ENCODE results near the gene ZNF146. TPM values are rescaled to one million over a fixed set of nuclear protein-coding genes. Genes with fewer than 3 reads are reported as not detected.

Gene ZNF146
- total RNA-seq, 1 donor from 2014 or later = 161 TPM

- no peak for TF ChIP-seq CTCF (IDR thresholded peaks at IDR 0.05; ENCODE audit: insufficient read depth, low read length, severe bottlenecking)
- peak; percentile 86 for FAIRE-seq
- H3K36me3 ChIP-seq (ENCODE audit: control insufficient read depth, insufficient read depth, low read length) = no peaks in the 10 kb centered on the region
- no peaks in the 10 kb centered on the region for H3K27me3 ChIP-seq (ENCODE audit: control insufficient read depth, insufficient read depth, low read length)
- H3K4me3 ChIP-seq (ENCODE audit: low read depth, low read length) = no peak overlapping the region
- no peak for DNase-seq (ENCODE audit: low read depth)
Observed at GRCh38 chr19:36255316-36255715, 40.4 kb downstream of the ZNF146 start.

- FAIRE-seq = no peak
- no peaks in the 10 kb centered on the region for H3K27me3 ChIP-seq (ENCODE audit: control insufficient read depth, insufficient read depth, low read length)
Observed at GRCh38 chr19:36256064-36256463, 41.2 kb downstream of the ZNF146 start.

GRCh38 chr19:36256853-36257519 lies 42.1 kb downstream of the ZNF146 start:
- no peak for TF ChIP-seq CTCF (IDR thresholded peaks at IDR 0.05; ENCODE audit: insufficient read depth, low read length, severe bottlenecking)
- Histone ChIP-seq H3K27me3 (ENCODE audit: control insufficient read depth, insufficient read depth, low read length) (no peaks in the 10 kb centered on the region), H3K4me3 (ENCODE audit: low read depth, low read length) (no peak overlapping the region), H3K36me3 (ENCODE audit: control insufficient read depth, insufficient read depth, low read length) (no peaks in the 10 kb centered on the region)
- DNase-seq (ENCODE audit: low read depth) (no peak), FAIRE-seq (no peak)

More at GRCh38 chr19:36256064-36256463, 41.2 kb downstream of the ZNF146 start:
- no peak for DNase-seq (ENCODE audit: low read depth)
- no peak overlapping the region for H3K4me3 ChIP-seq (ENCODE audit: low read depth, low read length)
- no peak for TF ChIP-seq CTCF (IDR thresholded peaks at IDR 0.05; ENCODE audit: insufficient read depth, low read length, severe bottlenecking)
- H3K36me3 ChIP-seq (ENCODE audit: control insufficient read depth, insufficient read depth, low read length) = no peaks in the 10 kb centered on the region

GRCh38 chr19:36257520-36257876 lies 42.6 kb downstream of the ZNF146 start:
- no peaks in the 10 kb centered on the region for H3K36me3 ChIP-seq (ENCODE audit: control insufficient read depth, insufficient read depth, low read length)
- no peak for TF ChIP-seq CTCF (IDR thresholded peaks at IDR 0.05; ENCODE audit: insufficient read depth, low read length, severe bottlenecking)
- DNase-seq (ENCODE audit: low read depth) (no peak), FAIRE-seq (no peak)
- no peak overlapping the region for H3K4me3 ChIP-seq (ENCODE audit: low read depth, low read length)
- H3K27me3 ChIP-seq (ENCODE audit: control insufficient read depth, insufficient read depth, low read length) = no peaks in the 10 kb centered on the region

- H3K27me3 ChIP-seq (ENCODE audit: control insufficient read depth, insufficient read depth, low read length) = no peaks in the 10 kb centered on the region
- FAIRE-seq (no peak), DNase-seq (ENCODE audit: low read depth) (no peak)
- no peaks in the 10 kb centered on the region for H3K36me3 ChIP-seq (ENCODE audit: control insufficient read depth, insufficient read depth, low read length)
- no peak overlapping the region for H3K4me3 ChIP-seq (ENCODE audit: low read depth, low read length)
- no peak for TF ChIP-seq CTCF (IDR thresholded peaks at IDR 0.05; ENCODE audit: insufficient read depth, low read length, severe bottlenecking)
Observed at GRCh38 chr19:36258028-36258875, 43.3 kb downstream of the ZNF146 start.

Data from bronchial epithelial cell (primary cell).